IPS DF 6.9 (cell line): Measurements from ENCODE around the gene COMMD9.
A peak's percentile ranks its signal among the peaks of the same experiment; 100 is the strongest.

Experiments used
- DNase-seq: peaks from one replicate; pipeline ENCODE4 v3.0.0-alpha.2; 2013; ENCODE audit warnings: low read depth, low spot score
- H3K27ac ChIP-seq: one replicate; pipeline ENCODE4 v1.5.1; 2013; ENCODE audit warnings: low read length, control low read depth
- H3K27me3 ChIP-seq: 2 replicates; pipeline ENCODE4 v1.6.1; 2013; ENCODE audit warnings: mild to moderate bottlenecking, low read length; ENCODE audit not compliant: control insufficient read depth, insufficient read depth
- H3K36me3 ChIP-seq: 2 replicates; pipeline ENCODE4 v1.6.1; 2013; ENCODE audit warnings: low read length; ENCODE audit not compliant: control insufficient read depth, insufficient read depth
- H3K4me1 ChIP-seq: 2 replicates; pipeline ENCODE4 v1.6.1; 2013; ENCODE audit warnings: low read length; ENCODE audit not compliant: control insufficient read depth, insufficient read depth
- H3K4me3 ChIP-seq: 2 replicates; pipeline ENCODE4 v1.5.1; 2013; ENCODE audit warnings: mild to moderate bottlenecking, low read length
- H3K9me3 ChIP-seq: 2 replicates; pipeline ENCODE4 v1.6.1; 2013; ENCODE audit warnings: low read length, inconsistent platforms; ENCODE audit not compliant: control insufficient read depth, insufficient read depth
- WGBS: extraction: QIAGEN DNeasy Blood & Tissue Kit; methylation state at CpG from one replicate; pipeline ENCODE4 v1.1.7; 2013; ENCODE audit warnings: mixed read lengths, missing lambda C conversion rate; ENCODE audit not compliant: insufficient read length, insufficient coverage; 5-methylcytosine and 5-hydroxymethylcytosine counted together

Gene COMMD9

GRCh38 chr11:36271794-36272407 lies 17.3 kb downstream of the COMMD9 start:
- Histone ChIP-seq H3K4me1 (no peaks in the 10 kb centered on the region), H3K27me3 (no peaks in the 10 kb centered on the region), H3K4me3 (no peak overlapping the region), H3K27ac (no peak overlapping the region), H3K36me3 (no peaks in the 10 kb centered on the region), H3K9me3 (no peaks in the 10 kb centered on the region)
- no CpG with 5 or more reads among the region's 5 CpGs for WGBS
- no peak for DNase-seq

GRCh38 chr11:36270701-36271100 lies 18.5 kb downstream of the COMMD9 start:
- no CpG with 5 or more reads among the region's 9 CpGs for WGBS
- DNase-seq: no peak

DNA sequence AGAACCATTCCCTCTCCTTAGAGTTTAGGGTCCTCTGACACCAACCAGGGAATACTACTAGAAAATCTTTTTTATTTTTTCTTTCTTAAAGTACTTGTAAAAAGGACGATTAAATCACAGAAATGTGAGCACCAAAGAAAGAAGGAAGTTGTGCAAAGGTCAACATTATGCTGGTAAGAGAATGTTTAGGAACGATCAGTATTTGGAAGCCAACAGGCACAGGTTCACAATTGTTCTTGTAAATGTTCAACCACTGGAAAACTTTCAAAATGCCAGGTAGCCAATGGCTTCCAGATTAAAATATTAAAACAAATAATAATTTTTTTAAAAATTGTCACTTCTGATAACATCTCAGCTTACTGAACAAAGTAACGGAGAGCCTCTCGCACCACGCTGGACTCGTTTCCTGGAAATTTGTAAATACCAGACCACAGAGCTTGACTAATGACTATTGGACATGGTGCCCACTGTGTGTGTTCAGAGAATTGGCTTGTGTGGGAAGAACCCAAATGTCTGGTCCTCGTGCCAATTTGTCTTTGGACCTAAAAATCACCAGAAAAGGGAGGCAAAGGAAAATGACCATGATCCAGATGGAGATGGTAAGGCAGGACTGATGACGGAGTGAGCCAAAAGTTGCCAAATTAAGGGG lies 20.8 kb downstream of the COMMD9 start:
- Histone ChIP-seq H3K4me1 (no peaks in the 10 kb centered on the region), H3K9me3 (no peaks in the 10 kb centered on the region), H3K27me3 (no peaks in the 10 kb centered on the region), H3K4me3 (no peak overlapping the region), H3K27ac (no peak overlapping the region), H3K36me3 (no peaks in the 10 kb centered on the region)
- no peak for DNase-seq
- no CpG with 5 or more reads among the region's 8 CpGs for WGBS

More at GRCh38 chr11:36270701-36271100, 18.5 kb downstream of the COMMD9 start:
- no peaks in the 10 kb centered on the region for H3K9me3 ChIP-seq
- H3K27ac ChIP-seq: no peak overlapping the region
- no peaks in the 10 kb centered on the region for H3K4me1 ChIP-seq
- no peaks in the 10 kb centered on the region for H3K27me3 ChIP-seq
- no peak overlapping the region for H3K4me3 ChIP-seq
- H3K36me3 ChIP-seq: no peaks in the 10 kb centered on the region

- Histone ChIP-seq H3K36me3 (no peaks in the 10 kb centered on the region), H3K27me3 (no peaks in the 10 kb centered on the region)
- no CpG with 5 or more reads among the region's 5 CpGs for WGBS
These were observed 22.5 kb downstream of the COMMD9 start for GRCh38 chr11:36266767-36267166.

GRCh38 chr11:36265793-36266628 lies 23.2 kb downstream of the COMMD9 start:
- peak; percentile 74 for DNase-seq
- no peaks in the 10 kb centered on the region for H3K9me3 ChIP-seq
- H3K27ac ChIP-seq: no peak overlapping the region
- no peaks in the 10 kb centered on the region for H3K4me1 ChIP-seq
- no peaks in the 10 kb centered on the region for H3K36me3 ChIP-seq
- H3K4me3 ChIP-seq: no peak overlapping the region
- WGBS: no CpG with 5 or more reads among the region's 13 CpGs
- H3K27me3 ChIP-seq: no peaks in the 10 kb centered on the region

More at GRCh38 chr11:36266767-36267166, 22.5 kb downstream of the COMMD9 start:
- no peak for DNase-seq
- Histone ChIP-seq H3K4me1 (no peaks in the 10 kb centered on the region), H3K9me3 (no peaks in the 10 kb centered on the region), H3K4me3 (no peak overlapping the region), H3K27ac (no peak overlapping the region)

GRCh38 chr11:36264973-36265344 lies 24.3 kb downstream of the COMMD9 start:
- no peak overlapping the region for H3K27ac ChIP-seq
- H3K4me1 ChIP-seq: no peaks in the 10 kb centered on the region
- H3K27me3 ChIP-seq: no peaks in the 10 kb centered on the region
- H3K9me3 ChIP-seq: no peaks in the 10 kb centered on the region
- no peak for DNase-seq
- H3K36me3 ChIP-seq: no peaks in the 10 kb centered on the region
- no peak overlapping the region for H3K4me3 ChIP-seq
- no CpG with 5 or more reads among the region's 5 CpGs for WGBS

DNA sequence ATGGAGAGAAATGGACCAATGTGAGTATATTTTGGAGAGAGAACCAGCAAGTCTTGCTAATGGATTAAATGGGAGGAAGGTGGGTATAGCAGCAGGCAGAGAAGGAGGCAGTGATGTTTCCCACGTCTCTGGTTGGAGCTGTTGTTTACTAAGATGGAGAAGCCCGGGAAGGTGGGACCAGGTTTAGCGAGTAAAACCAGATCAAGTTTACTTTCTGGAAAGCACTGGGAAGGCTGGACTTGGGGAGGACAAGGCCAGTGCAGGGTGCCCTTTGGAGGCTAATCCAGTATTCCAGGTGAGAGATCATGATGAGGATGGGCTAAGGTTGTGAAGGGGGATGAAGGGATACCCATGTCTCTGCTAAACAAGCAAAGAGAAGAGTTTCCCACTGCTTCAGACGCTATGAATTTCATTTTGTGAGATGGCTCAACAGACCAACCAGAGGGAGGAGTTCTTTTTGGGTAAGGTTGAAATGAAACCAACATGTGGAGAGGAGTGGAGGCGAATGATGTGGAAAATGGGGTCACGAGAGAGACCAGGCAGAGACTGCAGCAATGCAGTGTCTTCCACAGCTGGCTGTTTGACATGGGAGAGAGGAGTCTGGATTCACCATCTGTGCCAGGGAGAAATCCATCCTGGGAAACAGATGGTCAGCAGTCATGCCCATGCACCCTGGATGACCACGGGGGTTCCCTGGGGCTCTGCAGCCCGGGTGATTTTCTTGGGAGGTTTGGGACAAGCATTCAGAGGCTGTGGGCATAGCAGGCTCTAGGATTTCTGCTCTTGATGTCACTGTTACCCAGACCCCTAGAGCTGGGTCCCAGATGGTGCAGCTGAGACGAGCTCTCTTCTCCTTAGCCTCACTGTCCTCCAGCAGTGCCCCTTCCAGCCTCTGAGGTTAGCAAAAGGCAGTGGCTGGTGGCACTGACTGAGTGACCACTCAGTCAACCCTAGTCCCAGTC lies 24.9 kb downstream of the COMMD9 start:
- H3K9me3 ChIP-seq: no peaks in the 10 kb centered on the region
- no peak for DNase-seq
- no peak overlapping the region for H3K4me3 ChIP-seq
- no CpG with 5 or more reads among the region's 9 CpGs for WGBS
- no peak overlapping the region for H3K27ac ChIP-seq
- H3K36me3 ChIP-seq: no peaks in the 10 kb centered on the region
- no peaks in the 10 kb centered on the region for H3K4me1 ChIP-seq
- no peaks in the 10 kb centered on the region for H3K27me3 ChIP-seq

DNA sequence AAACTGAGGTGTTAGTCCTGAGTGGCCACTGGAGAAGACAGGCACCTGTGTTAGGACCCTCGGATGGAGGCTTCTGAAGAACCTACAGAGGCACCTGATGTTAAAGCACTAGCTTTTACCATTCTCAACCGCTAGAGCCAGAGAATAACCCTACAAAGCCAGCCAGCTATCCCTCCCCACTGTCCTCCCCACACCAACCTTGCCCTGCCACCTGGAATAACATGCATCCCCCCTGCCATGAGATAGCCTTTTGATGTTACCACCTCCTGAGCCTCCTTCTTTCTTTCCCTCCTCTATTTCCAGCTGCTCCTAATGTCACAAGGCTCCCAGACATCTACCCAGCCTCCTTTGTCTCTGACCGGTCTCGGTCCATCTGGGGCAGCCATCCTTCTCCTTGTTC lies 28.1 kb downstream of the COMMD9 start:
- no peaks in the 10 kb centered on the region for H3K27me3 ChIP-seq
- no CpG with 5 or more reads among the region's 4 CpGs for WGBS

DNA sequence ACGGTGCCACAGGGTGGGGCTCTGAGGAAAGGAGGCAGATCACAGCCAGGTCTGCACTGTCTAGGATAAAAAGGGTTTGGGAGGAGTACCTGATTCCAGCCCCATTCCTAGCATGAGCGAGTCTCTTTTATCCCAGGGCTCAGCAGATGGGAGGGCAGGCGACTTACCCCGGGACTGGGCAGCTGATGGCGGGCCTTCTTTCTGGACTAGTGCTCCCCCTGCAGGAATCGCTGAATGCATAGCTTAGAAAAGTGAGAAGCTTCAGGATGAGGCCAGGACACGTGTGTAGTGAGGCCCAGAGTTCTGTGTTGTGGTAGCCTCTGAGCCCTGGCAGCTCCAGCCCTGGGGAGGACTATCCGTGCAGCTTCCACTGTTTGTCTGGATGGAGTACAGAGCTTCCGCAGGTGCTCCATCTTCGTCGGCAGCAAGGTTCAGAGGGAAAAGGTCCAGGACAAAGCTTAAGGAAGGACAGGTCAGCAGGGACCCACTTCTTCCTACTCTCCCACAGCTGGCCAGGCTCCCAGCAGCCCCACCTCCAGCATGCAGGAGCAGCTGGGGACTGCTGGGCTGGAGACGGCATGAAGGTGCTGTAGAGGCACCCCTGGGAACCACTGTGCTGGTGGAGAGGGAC lies 30.4 kb downstream of the COMMD9 start:
- Histone ChIP-seq H3K4me3 (no peak overlapping the region), H3K36me3 (no peaks in the 10 kb centered on the region), H3K4me1 (peaks cover 2% of the 10 kb centered on the region; the same call in 1 of the 2 replicates), H3K9me3 (no peaks in the 10 kb centered on the region), H3K27me3 (no peaks in the 10 kb centered on the region), H3K27ac (no peak overlapping the region)
- WGBS: no CpG with 5 or more reads among the region's 12 CpGs
- peak; percentile 45 for DNase-seq

More for the DNA sequence above, 28.1 kb downstream of the COMMD9 start:
- no peak overlapping the region for H3K4me3 ChIP-seq
- no peaks in the 10 kb centered on the region for H3K9me3 ChIP-seq
- no peak overlapping the region for H3K27ac ChIP-seq
- peaks cover 2% of the 10 kb centered on the region; the same call in 1 of the 2 replicates for H3K4me1 ChIP-seq
- DNase-seq: no peak
- H3K36me3 ChIP-seq: no peaks in the 10 kb centered on the region
